ENCODE data around the gene CHST11.

Gene CHST11

GRCh38 chr12:104598342-104599271 lies 141.9 kb downstream of the CHST11 start:
- TF ChIP-seq, protein P1, sequence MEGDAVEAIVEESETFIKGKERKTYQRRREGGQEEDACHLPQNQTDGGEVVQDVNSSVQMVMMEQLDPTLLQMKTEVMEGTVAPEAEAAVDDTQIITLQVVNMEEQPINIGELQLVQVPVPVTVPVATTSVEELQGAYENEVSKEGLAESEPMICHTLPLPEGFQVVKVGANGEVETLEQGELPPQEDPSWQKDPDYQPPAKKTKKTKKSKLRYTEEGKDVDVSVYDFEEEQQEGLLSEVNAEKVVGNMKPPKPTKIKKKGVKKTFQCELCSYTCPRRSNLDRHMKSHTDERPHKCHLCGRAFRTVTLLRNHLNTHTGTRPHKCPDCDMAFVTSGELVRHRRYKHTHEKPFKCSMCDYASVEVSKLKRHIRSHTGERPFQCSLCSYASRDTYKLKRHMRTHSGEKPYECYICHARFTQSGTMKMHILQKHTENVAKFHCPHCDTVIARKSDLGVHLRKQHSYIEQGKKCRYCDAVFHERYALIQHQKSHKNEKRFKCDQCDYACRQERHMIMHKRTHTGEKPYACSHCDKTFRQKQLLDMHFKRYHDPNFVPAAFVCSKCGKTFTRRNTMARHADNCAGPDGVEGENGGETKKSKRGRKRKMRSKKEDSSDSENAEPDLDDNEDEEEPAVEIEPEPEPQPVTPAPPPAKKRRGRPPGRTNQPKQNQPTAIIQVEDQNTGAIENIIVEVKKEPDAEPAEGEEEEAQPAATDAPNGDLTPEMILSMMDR (IDR thresholded peaks at IDR 0.05) = no peak

GRCh38 chr12:104599272-104600035 lies 142.7 kb downstream of the CHST11 start:
- TF ChIP-seq, protein P1 (IDR thresholded peaks at IDR 0.05) = no peak

DNA sequence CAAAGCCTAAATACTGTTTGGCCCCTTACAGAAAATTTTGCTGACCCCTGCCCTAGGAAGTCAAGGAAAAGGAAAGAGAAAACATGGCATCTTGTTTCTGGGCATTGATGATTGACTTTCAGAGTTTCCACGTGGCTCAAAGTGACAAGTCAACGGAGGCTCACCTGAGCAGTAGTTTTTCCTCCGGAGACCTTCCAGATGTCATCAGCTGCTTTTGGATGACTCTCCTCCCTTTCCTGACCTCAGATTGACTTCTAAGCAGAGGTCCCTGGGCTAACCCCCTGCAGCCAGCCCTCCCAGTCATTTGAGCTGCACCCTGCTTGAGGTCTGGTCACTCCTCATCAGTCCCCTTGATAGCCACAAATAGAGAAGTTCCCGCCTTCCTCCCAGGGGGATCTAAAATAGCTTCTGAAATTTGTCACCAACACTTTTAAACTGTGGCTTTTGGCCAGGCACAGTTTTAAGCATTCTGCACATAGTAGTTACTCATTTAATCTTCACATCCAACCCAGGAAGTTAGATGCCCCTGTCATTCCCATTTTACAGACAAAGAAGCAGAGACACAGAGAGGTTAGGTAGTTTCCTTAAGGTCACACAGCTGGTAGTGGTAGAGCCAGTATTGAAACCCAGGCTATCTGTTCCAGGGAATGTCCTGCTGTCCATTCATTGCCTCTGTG lies 143.4 kb downstream of the CHST11 start:
- TF ChIP-seq, protein P1 (IDR thresholded peaks at IDR 0.05) = no peak

DNA sequence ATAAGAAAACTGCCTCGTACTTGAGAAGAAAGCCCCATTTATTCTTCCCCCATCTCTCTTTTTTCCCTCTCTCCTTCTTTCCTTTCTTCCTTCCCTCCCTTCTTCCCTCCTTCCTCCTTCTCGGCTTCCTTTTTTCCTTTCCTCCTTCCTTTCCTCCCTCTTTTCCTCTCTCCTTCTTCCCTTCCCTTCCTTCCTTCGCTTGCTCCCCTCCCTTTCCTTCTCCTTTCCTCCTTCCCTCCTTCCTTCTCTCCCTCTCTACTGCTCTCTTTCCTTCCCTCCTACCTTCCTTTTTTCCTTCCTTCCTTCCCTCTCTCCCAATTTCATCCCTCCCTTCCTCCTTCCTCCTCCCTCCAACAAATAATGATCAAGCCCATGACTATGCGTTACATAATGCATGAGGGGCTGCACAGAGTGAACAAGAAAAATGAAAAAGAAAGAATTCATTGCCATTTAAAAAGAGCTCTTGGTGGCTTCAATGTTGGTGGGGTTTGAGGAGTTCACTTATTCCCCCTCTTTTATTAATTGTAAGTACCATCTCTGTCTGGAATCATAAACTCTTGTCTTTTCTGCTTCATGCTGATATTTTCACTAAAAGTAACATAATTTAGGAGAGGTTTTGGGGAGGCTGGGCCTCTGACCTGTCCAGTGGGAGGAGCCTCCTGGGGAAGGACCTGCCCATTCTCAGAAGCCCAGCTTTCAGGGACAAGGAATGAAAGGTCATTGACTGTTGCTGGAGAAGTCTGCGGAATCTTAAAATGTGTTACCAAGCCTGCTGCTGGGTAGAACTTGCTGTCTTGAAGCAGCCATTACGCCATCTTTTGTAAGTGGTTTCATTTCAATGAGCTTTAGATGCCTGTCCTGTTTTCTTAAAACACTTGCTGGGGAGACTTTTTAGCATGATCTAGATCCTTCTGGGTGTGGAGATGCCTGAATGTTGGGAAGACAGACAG lies 144.3 kb downstream of the CHST11 start:
- TF ChIP-seq, protein P1 (IDR thresholded peaks at IDR 0.05) = no peak

DNA sequence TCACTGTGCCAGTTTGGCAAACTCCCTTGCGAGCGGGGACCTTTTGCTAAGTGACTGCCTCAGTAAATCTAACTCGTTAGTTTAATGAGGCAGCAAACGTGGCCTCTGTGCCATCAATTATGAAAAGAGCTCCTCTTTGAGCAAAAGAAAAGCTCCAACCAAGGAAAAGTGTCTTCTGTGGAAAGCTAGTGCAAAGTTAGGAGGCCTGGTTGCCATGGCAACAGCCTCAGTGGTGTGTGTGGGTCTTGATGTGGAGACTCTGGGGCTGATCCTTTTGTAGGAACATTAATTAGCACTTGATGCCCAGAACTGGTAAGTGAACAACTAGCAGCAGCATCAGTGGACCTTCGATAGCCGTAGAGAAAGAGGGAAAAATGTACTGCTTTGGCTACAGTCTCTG lies 145.7 kb downstream of the CHST11 start:
- TF ChIP-seq, protein P1 (IDR thresholded peaks at IDR 0.05) = no peak

DNA sequence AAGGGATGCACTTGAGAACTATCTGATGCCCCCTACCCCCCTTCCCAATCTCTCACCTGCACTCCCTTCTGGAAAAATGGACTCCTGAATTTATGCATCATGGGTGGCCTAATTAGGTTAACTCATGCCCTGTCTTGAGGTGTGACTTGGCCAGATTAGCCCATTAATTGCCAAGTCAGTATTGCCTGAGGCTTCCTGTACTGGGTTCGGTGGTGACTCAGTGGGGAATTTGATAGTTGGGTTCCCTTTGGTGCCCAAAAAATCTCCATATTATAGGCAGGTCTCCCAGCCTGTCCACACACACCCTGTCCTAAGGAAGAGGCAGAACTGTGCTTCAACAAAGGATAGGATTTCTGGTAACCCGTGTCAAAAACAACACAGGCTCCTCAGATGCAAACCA lies 146.1 kb downstream of the CHST11 start:
- TF ChIP-seq, protein P1 (IDR thresholded peaks at IDR 0.05) = no peak
